Mucosa of rectum (tissue), 2 donors: ENCODE results near the gene DYSF.

Experiments
- H3K27ac ChIP-seq, 2 donors: one replicate each; pipeline ENCODE4 v1.7.0; 2013; ENCODE audit warnings: inconsistent platforms in 2 of 2, low read depth in 2 of 2, low read length in 2 of 2
- H3K27me3 ChIP-seq, 2 donors: one replicate each; pipeline ENCODE4 v1.7.0; 2013; ENCODE audit warnings: low read length in 2 of 2; ENCODE audit not compliant: control insufficient read depth in 2 of 2, insufficient read depth in 2 of 2
- H3K36me3 ChIP-seq, 2 donors: one replicate each; pipeline ENCODE4 v1.7.0; 2013; ENCODE audit warnings: low read length in 2 of 2; ENCODE audit not compliant: control insufficient read depth in 2 of 2, insufficient read depth in 2 of 2
- H3K4me1 ChIP-seq, 2 donors: one replicate each; pipeline ENCODE4 v1.7.0; 2013; ENCODE audit warnings: low read length in 2 of 2, mild to moderate bottlenecking in 1 of 2; ENCODE audit not compliant: control insufficient read depth in 2 of 2, insufficient read depth in 2 of 2
- H3K4me3 ChIP-seq, 2 donors: one replicate each; pipeline ENCODE4 v1.7.0; 2013; ENCODE audit warnings: low read length in 2 of 2
- H3K9ac ChIP-seq, 2 donors: one replicate each; pipeline ENCODE4 v1.7.0; 2013; ENCODE audit warnings: low read length in 2 of 2, low read depth in 1 of 2, mild to moderate bottlenecking in 1 of 2
- H3K9me3 ChIP-seq, 2 donors: one replicate each; pipeline ENCODE4 v1.7.0; 2013; ENCODE audit warnings: low read length in 2 of 2; ENCODE audit not compliant: control insufficient read depth in 2 of 2
- donor health status: healthy.
- donor health status: Normal muscosa, but diverticular disease.

The DYSF gene

GRCh38 chr2:71469403-71470398 lies 16.3 kb downstream of the DYSF start:
- H3K27ac ChIP-seq = no peak overlapping the region
- H3K9me3 ChIP-seq = no peaks in the 10 kb centered on the region
- H3K4me3 ChIP-seq = no peak overlapping the region
- no peak overlapping the region for H3K9ac ChIP-seq
- H3K36me3 ChIP-seq = no peaks in the 10 kb centered on the region
- peaks cover 3 to 5% of the 10 kb centered on the region in 2 donors for H3K4me1 ChIP-seq
- H3K27me3 ChIP-seq = peaks cover 18 to 24% of the 10 kb centered on the region in 2 donors

GRCh38 chr2:71471276-71471675 lies 17.9 kb downstream of the DYSF start:
- H3K27ac ChIP-seq = no peak overlapping the region

GRCh38 chr2:71472019-71472418 lies 18.7 kb downstream of the DYSF start:
- no peak overlapping the region for H3K27ac ChIP-seq
- H3K4me1 ChIP-seq = peaks cover 0 to 2% of the 10 kb centered on the region in 2 donors

More at GRCh38 chr2:71471276-71471675, 17.9 kb downstream of the DYSF start:
- Histone ChIP-seq H3K4me3 (no peak overlapping the region), H3K36me3 (no peaks in the 10 kb centered on the region), H3K4me1 (peaks cover 0 to 2% of the 10 kb centered on the region in 2 donors), H3K9ac (no peak overlapping the region), H3K27me3 (peaks cover 10 to 14% of the 10 kb centered on the region in 2 donors), H3K9me3 (no peaks in the 10 kb centered on the region)

GRCh38 chr2:71473346-71474031 lies 20.1 kb downstream of the DYSF start:
- H3K27ac ChIP-seq = no peak overlapping the region
- no peaks in the 10 kb centered on the region for H3K36me3 ChIP-seq
- H3K4me1 ChIP-seq = no peaks in the 10 kb centered on the region
- no peaks in the 10 kb centered on the region for H3K9me3 ChIP-seq
- no peak overlapping the region for H3K9ac ChIP-seq
- peaks cover 0 to 3% of the 10 kb centered on the region in 2 donors for H3K27me3 ChIP-seq
- no peak overlapping the region for H3K4me3 ChIP-seq

More at GRCh38 chr2:71472019-71472418, 18.7 kb downstream of the DYSF start:
- H3K27me3 ChIP-seq = peaks cover 8 to 10% of the 10 kb centered on the region in 2 donors
- no peak overlapping the region for H3K9ac ChIP-seq
- no peaks in the 10 kb centered on the region for H3K9me3 ChIP-seq
- H3K36me3 ChIP-seq = no peaks in the 10 kb centered on the region
- H3K4me3 ChIP-seq = no peak overlapping the region

GRCh38 chr2:71474116-71474743 lies 20.9 kb downstream of the DYSF start:
- Histone ChIP-seq H3K4me3 (no peak overlapping the region), H3K27ac (peak overlapping the region in 1 of 2 donors; percentile 16), H3K36me3 (no peaks in the 10 kb centered on the region), H3K4me1 (no peaks in the 10 kb centered on the region), H3K9ac (no peak overlapping the region), H3K27me3 (peaks cover 0 to 3% of the 10 kb centered on the region in 2 donors), H3K9me3 (no peaks in the 10 kb centered on the region)

GRCh38 chr2:71474744-71475397 lies 21.5 kb downstream of the DYSF start:
- H3K9ac ChIP-seq = no peak overlapping the region
- peak overlapping the region in 1 of 2 donors; percentile 16 for H3K27ac ChIP-seq
- no peaks in the 10 kb centered on the region for H3K27me3 ChIP-seq
- no peak overlapping the region for H3K4me3 ChIP-seq
- no peaks in the 10 kb centered on the region for H3K4me1 ChIP-seq
- H3K9me3 ChIP-seq = no peaks in the 10 kb centered on the region
- no peaks in the 10 kb centered on the region for H3K36me3 ChIP-seq

- H3K4me1 ChIP-seq = no peaks in the 10 kb centered on the region
- no peaks in the 10 kb centered on the region for H3K9me3 ChIP-seq
- no peaks in the 10 kb centered on the region for H3K36me3 ChIP-seq
- H3K27ac ChIP-seq = no peak overlapping the region
- H3K9ac ChIP-seq = no peak overlapping the region
- H3K4me3 ChIP-seq = no peak overlapping the region
- no peaks in the 10 kb centered on the region for H3K27me3 ChIP-seq
These were observed 23.1 kb downstream of the DYSF start for GRCh38 chr2:71476495-71476894.

- H3K9me3 ChIP-seq = no peaks in the 10 kb centered on the region
- no peak overlapping the region for H3K27ac ChIP-seq
- no peaks in the 10 kb centered on the region for H3K4me1 ChIP-seq
- no peaks in the 10 kb centered on the region for H3K27me3 ChIP-seq
- no peak overlapping the region for H3K4me3 ChIP-seq
- H3K36me3 ChIP-seq = no peaks in the 10 kb centered on the region
- H3K9ac ChIP-seq = no peak overlapping the region
These were observed 23.9 kb downstream of the DYSF start for GRCh38 chr2:71477231-71477691.

GRCh38 chr2:71478806-71479205 lies 25.4 kb downstream of the DYSF start:
- H3K27ac ChIP-seq = no peak overlapping the region
- H3K4me3 ChIP-seq = no peak overlapping the region
- no peaks in the 10 kb centered on the region for H3K36me3 ChIP-seq
- H3K27me3 ChIP-seq = no peaks in the 10 kb centered on the region
- no peaks in the 10 kb centered on the region for H3K4me1 ChIP-seq
- no peak overlapping the region for H3K9ac ChIP-seq
- H3K9me3 ChIP-seq = no peaks in the 10 kb centered on the region
